SH-SY5Y (cell line): ENCODE measurements around the gene ZBTB17.

Experiments
- GATA2 ChIP-seq: IDR thresholded peaks from 2 replicates; pipeline ENCODE4 v1.6.1; 2011; ENCODE audit warnings: mild to moderate bottlenecking, low read depth, low read length
- GATA3 ChIP-seq: IDR thresholded peaks from 2 replicates; pipeline ENCODE4 v1.6.1; 2011; ENCODE audit warnings: low read depth, mild to moderate bottlenecking, low read length, moderate library complexity

The ZBTB17 gene

DNA sequence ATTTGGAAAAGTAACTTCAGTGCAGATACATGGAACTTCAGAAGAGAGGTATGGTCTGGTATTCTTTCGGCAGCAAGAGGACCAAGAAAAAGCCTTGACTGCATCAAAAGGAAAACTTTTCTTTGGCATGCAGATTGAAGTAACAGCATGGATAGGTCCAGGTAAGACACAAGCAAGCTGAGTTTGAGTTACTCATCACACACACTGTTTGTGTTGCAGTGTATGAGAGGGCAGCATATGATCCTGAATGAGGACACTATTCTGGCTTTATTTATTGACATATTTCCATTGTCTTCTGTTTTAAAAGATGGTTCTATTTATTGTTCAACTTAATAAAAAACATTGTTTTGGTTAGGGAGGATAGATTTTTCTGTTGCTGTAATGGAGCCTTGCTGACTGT, 64.8 kb downstream of the ZBTB17 start:
- TF ChIP-seq GATA3 (no peak), GATA2 (no peak)

- TF ChIP-seq GATA2 (no peak), GATA3 (no peak)
These were observed 67.3 kb downstream of the ZBTB17 start for GRCh38 chr1:15908597-15908996.

- TF ChIP-seq GATA3 (no peak), GATA2 (no peak)
These were observed 73.0 kb downstream of the ZBTB17 start for GRCh38 chr1:15902882-15903281.

- TF ChIP-seq GATA2: no peak
These were observed 75.1 kb downstream of the ZBTB17 start for GRCh38 chr1:15900662-15901279.

GRCh38 chr1:15899266-15899665, 76.6 kb downstream of the ZBTB17 start:
- TF ChIP-seq GATA2 (no peak), GATA3 (no peak)

GRCh38 chr1:15895233-15895632, 80.7 kb downstream of the ZBTB17 start:
- TF ChIP-seq GATA3 (no peak), GATA2 (no peak)
